SIG-M5 (cell line): ENCODE results near the gene AGGF1.
"Not testable (repeated sequence)": the region's sequence is repeated elsewhere in the genome, so short reads cannot be mapped to it uniquely, and the experiment has no call there.

Experiments
- DNase-seq: peaks from one replicate; lab custom pipeline; 2025; lab: John Stamatoyannopoulos, UW

AGGF1 gene

DNA sequence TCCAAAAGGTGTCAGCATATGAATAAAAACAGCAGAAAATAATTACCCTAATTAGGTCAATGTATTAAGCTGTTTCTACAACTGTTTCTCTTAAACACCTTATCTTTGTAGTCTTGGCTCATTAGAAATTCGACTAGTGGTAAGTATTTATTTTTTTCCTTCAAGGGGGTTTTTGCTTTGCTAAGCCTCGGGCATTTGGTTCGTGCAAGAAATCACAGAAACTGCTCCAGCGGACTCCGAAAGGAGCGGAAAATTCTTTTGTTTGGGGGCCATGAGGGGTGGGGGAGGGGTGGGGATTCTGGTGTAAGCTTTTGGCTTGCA is 56.1 kb downstream of the AGGF1 start:
- DNase-seq: no peak

GRCh38 chr5:77086689-77087483 is 56.7 kb downstream of the AGGF1 start, which contains the start of gene ZBED3:
Gene ZBED3 (minus strand): TSS chr5:77087285. CDS start chr5:77077878, 9,407 bp downstream.
- DNase-seq: no peak

GRCh38 chr5:77087484-77088261 is 57.5 kb downstream of the AGGF1 start:
- DNase-seq: no peak

DNA sequence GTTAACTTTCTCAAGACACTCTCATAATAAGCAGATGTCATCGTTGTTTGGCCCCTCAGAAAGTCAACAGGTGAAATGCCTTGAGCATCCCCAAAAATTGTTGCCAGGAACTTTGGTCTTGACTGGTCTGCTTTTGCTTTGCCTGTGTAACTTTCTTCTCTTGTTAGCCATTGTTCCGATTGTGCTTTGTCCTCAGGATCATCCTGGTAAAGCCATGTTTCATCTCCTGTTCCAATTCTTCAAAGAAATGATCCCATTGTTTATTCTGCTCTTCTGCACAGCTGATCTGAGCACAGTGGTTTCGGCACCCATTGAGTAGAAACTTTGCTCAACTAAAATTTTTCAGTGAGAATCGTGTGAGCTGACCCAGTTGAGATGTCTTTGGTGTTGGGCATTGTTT is 65.0 kb downstream of the AGGF1 start:
- no peak for DNase-seq

- no peak for DNase-seq
Observed at GRCh38 chr5:77101298-77101697, 71.1 kb downstream of the AGGF1 start.

GRCh38 chr5:77102549-77102948 is 72.3 kb downstream of the AGGF1 start:
- no peak for DNase-seq

DNA sequence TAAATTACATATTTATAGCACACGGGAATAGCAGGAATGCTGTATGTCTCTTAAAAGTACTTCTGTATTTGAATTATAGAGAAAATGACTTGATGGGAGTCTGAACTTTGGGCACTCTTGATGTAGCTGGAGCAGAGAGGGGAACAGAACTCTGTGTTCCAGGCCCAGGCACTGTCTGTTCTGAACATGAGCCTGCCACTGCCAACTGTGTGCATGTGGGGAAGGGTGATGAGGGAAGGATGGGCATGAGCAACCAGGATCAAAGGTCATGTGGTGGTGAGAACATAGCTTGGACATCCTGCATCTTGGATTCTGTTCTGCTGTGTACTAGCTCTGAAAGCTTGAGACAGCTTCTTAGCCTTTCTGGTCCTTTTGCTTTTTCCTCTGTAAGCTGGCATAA is 73.3 kb downstream of the AGGF1 start:
- no peak for DNase-seq

DNA sequence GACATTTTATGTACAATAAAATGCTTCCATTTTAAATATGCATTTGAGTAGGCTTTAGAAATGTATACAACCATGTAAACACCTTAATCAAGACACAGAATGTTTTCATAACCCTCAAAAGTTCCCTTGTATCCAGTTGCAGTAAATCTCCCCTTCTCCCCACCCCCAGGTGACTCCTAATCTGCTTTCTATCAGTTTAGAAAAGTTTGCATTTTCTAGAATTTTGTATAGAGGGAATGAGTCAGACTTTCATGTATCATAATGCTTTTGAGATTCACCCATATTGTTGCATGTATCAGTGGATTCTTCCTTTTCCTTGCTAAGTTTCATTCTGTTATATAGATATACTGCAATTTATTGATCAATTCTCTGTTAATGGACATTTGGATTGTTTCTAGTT is 74.6 kb downstream of the AGGF1 start:
- no peak for DNase-seq

DNA sequence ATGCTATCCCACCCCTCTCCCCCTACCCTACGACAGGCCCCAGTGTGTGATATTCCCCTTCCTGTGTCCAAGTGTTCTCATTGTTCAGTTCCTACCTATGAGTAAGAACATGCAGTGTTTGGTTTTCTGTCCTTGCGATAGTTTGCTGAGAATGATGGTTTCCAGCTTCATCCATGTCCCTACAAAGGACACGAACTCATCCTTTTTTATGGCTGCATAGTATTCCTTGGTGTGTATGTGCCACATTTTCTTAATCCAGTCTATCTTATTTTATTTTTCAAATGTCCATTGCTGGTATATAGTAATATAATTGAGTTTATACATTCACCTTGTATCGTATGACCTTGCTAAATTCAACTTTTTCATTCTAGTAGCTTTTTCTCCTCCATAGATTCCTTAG is 76.8 kb downstream of the AGGF1 start:
- DNase-seq: not testable (repeated sequence)
